HG02623 (cell line): ENCODE data around the gene ASIC3.
"Not testable (repeated sequence)": the region's sequence is repeated elsewhere in the genome, so short reads cannot be mapped to it uniquely, and the experiment has no call there.

Source experiments
- ATAC-seq: cut with Tn5 transposase; IDR thresholded peaks from one replicate; pipeline ENCODE4 v1.9.1; 2021; ENCODE audit warnings: moderate library complexity; ENCODE audit not compliant: unreplicated experiment

Gene ASIC3

DNA sequence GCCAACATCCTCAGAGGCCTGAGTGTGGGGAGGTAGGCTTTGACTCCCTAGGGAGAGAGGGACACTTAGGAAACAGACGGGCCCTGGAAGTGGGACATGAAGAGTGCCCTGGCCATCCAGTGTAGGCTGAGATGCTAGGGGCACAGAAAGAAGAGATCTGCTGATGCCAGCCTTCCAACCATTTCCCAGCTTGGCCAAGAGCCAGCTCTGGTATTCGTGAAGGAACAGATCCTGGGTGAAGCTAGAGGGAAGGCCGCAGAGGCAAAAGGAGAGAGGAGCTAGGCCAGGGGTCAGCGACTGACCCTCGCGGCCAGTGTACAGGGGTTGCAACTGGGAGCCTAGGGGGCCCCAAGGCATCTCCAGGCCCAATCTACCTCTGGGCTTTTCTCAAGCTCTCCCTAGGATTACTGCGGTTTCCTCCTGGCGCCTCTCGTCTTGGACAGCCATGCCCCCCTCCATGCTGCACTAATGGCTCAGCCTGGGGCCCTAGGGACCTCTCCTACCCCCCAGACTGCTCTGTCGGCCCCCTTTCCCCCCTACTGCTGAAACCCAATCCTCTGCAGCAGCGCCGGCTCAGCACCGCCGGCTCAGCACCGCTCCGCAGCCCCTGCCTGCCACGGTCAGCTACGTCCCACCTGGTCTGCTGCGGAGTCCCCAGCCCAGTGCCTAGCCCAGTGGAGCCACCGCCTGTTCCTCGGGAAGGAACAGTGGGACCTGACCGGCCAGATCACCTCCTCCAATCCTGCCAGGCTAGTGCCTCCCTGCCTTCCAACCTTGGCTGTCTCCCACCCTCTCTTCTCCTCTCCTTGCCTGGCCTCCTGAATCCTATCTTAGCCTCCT is at the start of gene ASIC3:
Gene ASIC3 (plus strand): TSS at position 556 of the 840 bp plus-strand sequence. CDS start 355 bp downstream, outside the sequence.
- ATAC-seq, result no peak

- ATAC-seq, result no peak
Measured at GRCh38 chr7:150999001-150999400, 49.3 kb upstream of the ASIC3 start.

GRCh38 chr7:150999497-151000230 is 48.7 kb upstream of the ASIC3 start:
- no peak for ATAC-seq

DNA sequence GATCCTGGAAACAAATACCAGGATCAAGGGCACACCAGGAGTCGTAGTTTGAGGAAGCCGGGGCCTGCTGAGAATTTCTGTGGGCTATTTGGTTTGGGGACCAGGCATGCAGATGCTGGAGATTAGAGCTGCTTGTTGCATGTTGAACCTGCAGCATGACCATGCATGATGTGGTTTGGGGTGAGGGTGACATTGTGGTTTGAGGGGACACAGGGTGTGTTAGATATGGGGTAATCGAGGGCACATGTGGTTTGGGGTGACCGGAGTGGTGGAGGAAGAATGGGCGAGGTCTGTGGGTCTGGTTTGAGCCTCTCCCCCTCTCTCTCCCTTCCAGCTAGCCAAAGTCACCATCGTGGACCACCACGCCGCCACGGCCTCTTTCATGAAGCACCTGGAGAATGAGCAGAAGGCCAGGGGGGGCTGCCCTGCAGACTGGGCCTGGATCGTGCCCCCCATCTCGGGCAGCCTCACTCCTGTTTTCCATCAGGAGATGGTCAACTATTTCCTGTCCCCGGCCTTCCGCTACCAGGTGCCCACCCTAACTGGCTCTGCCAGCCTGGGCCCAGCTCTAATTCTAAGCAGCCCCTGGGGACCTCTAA is 47.3 kb upstream of the ASIC3 start:
- ATAC-seq, result no peak

- no peak for ATAC-seq
Measured at GRCh38 chr7:151001546-151001945, 46.8 kb upstream of the ASIC3 start.

DNA sequence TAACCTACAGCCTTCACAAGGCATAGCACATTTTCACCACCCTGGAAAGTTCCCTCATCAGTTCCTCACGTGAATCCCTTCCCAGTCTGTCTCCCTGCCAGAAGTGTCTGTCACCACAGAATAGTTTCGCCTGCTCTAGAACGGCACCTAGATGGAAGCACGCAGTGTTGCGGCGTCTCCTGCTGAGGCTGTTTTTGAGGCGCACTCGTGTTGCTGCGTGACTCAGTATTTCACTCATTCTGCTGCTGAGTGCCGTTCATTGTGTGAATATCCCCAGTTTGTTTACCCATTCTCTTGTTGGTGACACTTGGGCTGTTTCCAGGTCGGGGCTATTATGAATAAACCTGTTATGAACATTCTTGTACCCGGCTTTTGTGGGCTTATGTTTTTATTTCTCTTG is 44.8 kb upstream of the ASIC3 start:
- no peak for ATAC-seq

- ATAC-seq, result no peak
Measured at GRCh38 chr7:151005566-151005965, 42.8 kb upstream of the ASIC3 start.

- ATAC-seq, result no peak
Measured at GRCh38 chr7:151006590-151007300, 41.6 kb upstream of the ASIC3 start.

DNA sequence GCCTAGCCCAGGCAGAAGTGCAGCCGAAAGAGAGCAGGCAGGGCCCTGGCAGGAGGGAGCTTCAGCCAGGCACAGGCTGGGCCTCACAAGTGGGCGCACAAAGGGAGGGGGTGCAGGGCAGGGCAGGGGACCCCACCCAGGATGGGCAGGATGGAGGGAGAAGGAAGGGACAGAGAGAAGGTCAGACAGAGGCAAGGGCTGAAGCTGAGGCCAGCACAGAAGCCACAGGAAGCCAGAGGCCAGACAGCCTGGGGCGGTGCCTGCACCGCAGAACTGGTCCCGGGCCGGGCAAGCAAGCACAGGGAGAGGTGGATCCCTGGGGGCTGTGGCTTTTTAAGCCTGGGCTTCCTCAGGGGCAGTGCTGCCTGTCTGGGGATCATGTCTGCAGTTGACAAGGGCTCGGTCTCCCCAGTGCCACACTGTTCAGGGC is 40.8 kb upstream of the ASIC3 start:
- no peak for ATAC-seq

DNA sequence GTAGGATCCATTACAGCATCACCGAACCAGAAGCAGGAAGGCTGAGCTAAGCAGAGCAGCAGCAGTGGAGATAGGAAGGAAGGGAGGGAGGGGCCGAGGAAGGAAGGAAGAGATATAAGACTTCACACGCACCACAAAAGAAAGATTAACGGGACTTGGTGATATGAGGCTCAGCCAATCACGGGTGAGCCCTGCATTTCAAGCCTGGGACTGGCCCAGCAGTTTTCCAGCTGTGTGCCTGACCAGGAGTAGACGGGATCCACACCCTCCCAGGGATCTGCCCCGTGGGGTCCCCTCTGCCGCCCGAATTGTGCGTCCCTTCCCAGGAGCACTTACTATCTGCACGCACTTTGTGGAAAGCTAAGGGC is 40.2 kb upstream of the ASIC3 start:
- no peak for ATAC-seq

DNA sequence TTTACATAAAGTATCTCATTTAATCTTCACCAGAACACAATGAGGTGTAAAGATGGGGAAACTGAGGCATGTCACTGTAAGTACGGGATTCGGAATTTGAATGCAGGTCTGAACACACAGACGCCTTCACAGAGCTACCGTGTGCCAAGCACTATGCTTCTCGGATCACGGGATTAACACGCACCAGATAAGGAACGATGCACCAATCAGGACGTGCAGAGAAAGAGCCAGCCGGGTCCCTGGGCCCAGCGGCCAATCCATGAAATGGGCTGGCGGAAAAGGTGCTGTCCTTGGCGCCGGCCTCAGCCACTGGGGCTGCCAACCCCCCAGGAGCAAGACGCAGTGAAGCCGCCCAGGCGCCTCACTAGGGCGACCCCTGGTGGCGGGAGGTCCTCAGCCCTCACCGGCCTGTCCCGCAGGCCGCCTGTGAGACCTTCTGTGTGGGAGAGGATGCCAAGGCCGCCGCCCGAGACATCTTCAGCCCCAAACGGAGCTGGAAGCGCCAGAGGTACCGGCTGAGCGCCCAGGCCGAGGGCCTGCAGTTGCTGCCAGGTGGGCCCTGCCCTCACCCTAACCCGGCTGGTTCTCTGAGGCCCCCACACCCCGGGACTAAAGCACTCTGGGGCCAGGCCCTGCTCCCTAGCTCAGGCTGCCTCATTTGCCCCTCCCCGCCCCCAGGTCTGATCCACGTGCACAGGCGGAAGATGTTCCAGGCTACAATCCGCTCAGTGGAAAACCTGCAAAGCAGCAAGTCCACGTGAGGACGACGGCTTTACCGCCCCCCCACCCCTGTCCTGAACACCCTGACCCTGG is 39.6 kb upstream of the ASIC3 start:
- ATAC-seq, result peak; percentile 72

DNA sequence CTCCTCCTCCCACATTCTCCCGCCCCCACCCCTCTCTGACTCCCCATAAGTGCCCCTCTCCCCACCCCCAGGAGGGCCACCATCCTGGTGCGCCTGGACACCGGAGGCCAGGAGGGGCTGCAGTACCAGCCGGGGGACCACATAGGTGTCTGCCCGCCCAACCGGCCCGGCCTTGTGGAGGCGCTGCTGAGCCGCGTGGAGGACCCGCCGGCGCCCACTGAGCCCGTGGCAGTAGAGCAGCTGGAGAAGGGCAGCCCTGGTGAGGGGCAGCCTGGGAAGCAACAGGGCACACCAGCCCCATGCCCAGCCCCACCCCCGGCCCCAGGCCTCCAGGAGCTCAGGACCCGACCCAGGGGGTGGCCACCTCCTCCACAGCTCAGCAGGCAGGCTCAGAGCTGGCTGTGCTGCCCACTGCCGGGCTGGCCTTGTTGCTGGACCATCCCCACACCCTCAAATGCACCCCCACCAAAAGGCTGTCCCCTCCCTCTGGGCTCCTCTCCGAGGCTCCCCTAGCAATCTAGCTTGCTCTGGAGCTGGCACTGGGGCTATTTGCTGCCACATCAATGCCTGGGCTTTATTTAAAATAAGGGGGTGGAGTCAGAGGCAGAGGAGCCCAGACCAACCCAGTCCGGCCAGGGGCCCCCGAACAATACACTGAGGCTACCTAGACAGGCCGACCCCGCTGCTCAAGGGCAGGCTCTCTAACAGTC is 38.8 kb upstream of the ASIC3 start:
- no peak for ATAC-seq

- no peak for ATAC-seq
Measured at GRCh38 chr7:151010037-151010306, 38.4 kb upstream of the ASIC3 start.

- no peak for ATAC-seq
Measured at GRCh38 chr7:151010307-151011096, 37.8 kb upstream of the ASIC3 start.

- ATAC-seq, result no peak
Measured at GRCh38 chr7:151011097-151011409, 37.3 kb upstream of the ASIC3 start.

GRCh38 chr7:151011616-151012015 is 36.7 kb upstream of the ASIC3 start:
- not testable (repeated sequence) for ATAC-seq

DNA sequence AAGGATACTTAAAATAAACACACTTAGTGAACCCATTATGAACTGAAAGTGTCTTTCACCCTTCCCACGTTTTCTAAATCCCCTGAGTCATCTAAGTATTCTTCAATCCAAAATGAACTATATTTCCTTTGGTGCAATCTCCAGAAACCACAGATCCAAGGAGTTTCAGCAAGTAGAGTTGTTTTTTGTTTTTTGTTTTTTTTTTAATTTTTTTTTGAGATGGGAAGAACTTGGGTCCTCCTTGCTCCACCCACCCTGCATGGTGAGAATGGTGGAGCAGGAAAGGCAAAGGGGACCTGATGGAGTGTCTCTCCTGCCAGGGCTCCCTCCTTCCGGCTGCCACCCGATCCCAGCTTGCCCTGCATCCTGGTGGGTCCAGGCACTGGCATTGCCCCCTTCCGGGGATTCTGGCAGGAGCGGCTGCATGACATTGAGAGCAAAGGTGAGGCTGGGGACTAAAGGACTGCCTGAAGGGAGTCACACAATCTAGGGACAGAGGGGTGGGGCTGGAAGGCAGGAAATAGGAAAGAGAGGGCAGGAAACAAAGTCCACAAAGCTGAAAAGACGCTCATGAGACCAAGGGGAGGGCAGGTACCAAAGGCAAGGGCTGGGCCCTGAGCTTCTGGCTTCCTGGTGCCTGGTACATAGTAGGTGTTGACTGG is 36.2 kb upstream of the ASIC3 start:
- ATAC-seq, result no peak

- ATAC-seq, result no peak
Measured at GRCh38 chr7:151012911-151013347, 35.4 kb upstream of the ASIC3 start.

DNA sequence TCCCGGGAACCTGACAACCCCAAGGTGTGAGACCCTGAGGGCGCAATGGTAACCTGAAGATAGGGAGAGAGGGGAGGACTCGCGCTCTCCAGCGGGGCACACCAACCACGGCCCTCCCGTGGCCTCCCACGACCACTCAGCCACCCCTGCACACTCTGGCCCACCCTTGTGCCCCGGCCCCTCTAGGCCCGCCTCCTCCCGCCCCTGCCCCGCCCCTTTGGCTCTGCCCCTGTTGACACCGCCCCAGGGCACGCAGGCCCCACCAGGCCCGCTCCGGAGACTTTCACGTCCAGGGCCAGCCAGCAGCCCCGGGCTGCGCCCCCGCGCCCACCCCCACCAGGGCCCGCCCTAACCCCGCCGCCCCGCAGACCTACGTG is 35.0 kb upstream of the ASIC3 start:
- ATAC-seq, result no peak
